HepG2 (cell line): ENCODE data around the gene CRK. TPM values are rescaled to one million over a fixed set of nuclear protein-coding genes. Genes with fewer than 3 reads are reported as not detected.

Source experiments
- ESRRA ChIP-seq: sonication (generic); formaldehyde crosslinking; IDR thresholded peaks from 2 replicates; pipeline ENCODE4 v1.5.1; 2020; ENCODE audit warnings: mild to moderate bottlenecking, low read depth, missing genetic modification reagents
- GABPB1 ChIP-seq: IDR thresholded peaks from 2 replicates; pipeline ENCODE4 v1.6.1; 2016; ENCODE audit warnings: mild to moderate bottlenecking, missing genetic modification reagents, moderate library complexity, missing compliant biosample characterization
- MIXL1 ChIP-seq: IDR thresholded peaks from 2 replicates; pipeline ENCODE4 v1.6.1; 2016
- NCOA1 ChIP-seq: sonication (generic); formaldehyde crosslinking; IDR thresholded peaks from 2 replicates; pipeline ENCODE4 v1.9.0; 2021; ENCODE audit warnings: missing genetic modification reagents
- ZNF101 ChIP-seq: sonication (generic); formaldehyde crosslinking; IDR thresholded peaks from 2 replicates; pipeline ENCODE4 v1.4.0; 2020; ENCODE audit warnings: mild to moderate bottlenecking, low read depth, missing genetic modification reagents, borderline replicate concordance
- ZZZ3 ChIP-seq: sonication (generic); formaldehyde crosslinking; IDR thresholded peaks from 2 replicates; pipeline ENCODE4 v1.4.0; 2020; ENCODE audit warnings: missing genetic modification reagents, mild to moderate bottlenecking, borderline replicate concordance
- polyA plus RNA-seq, 8 experiments: library from polyadenylated mRNA; depleted of rRNA in 3 of 8; stranded (reverse) in 7 of 8; unstranded in 1 of 8; fragments of >200 nt; fragmentation: Illumina TruSeq in 4 of 8; extraction: Trizol in 4 of 8; gene quantifications; 2 replicates each; pipeline versions ENCODE4 v1.2.1 to v1.2.3, GENCODE V29; 2011 to 2016; ENCODE audit warnings: low read depth in 4 of 8, missing spikeins in 1 of 8, mixed read lengths in 1 of 8; ENCODE audit not compliant: insufficient read depth in 1 of 8
- total RNA-seq, 5 experiments: library from RNA; depleted of rRNA; stranded (reverse); fragments of >200 nt; fragmentation: Illumina TruSeq; extraction: Trizol; gene quantifications; 2 replicates each; pipeline ENCODE4 v1.2.3, GENCODE V29; 2016; ENCODE audit warnings: low read depth in 1 of 5
- TF ChIP-seq, protein P1 (sequence below): fragments of 450-650 bp; IDR thresholded peaks from 2 replicates; pipeline ENCODE4 v1.6.1; 2017; ENCODE audit warnings: mild to moderate bottlenecking
- TF ChIP-seq, protein P2 (sequence below): IDR thresholded peaks from 2 replicates; pipeline ENCODE4 v1.6.1; 2016; ENCODE audit warnings: missing compliant biosample characterization, missing genetic modification reagents, borderline replicate concordance
- TF ChIP-seq, protein P3 (sequence below): sonication (generic); formaldehyde crosslinking; IDR thresholded peaks from 2 replicates; pipeline ENCODE4 v1.8.0; 2022; ENCODE audit warnings: missing genetic modification reagents, mild to moderate bottlenecking, moderate library complexity, borderline replicate concordance

Gene CRK
- total and polyA plus RNA-seq, 2 of the 13 experiments (the other 11 are each of a cell fraction or from before 2014, with no cell fraction given), result 47.4 to 54.2 TPM

DNA sequence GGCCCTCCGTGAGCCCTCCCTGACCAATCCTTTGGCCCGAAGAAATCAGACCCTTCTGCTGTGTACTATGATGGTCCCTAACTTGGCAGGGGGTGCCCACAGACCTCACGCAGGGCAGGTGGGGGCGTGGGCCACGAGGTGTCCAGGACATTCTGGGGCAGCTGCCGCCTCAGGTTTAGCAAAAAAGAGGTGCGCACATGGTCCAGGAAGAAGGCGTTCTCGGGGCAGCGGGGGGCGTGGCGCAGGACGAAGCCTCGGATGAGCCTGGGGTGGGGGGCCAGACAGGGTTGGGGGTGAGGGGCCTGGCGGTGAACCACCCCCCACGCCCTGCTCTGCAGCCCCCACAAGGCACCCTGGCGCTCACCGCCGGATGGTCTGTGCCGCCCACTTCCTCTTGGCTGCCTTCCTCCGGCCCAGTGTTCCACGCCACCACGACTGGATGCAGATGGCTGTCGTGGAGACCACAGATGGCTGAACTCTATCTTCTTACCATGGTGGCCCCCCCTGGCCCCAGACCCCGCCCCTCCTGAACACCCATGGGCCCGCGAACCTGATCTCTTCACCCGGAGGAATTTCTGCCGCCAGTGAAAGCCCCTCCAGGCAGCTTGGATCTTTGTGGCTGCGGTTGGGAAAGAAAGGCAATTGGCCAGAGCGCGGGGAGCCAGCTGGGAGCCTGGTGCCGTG lies 14.2 kb upstream of the CRK start (continued):
- TF ChIP-seq, protein P1, sequence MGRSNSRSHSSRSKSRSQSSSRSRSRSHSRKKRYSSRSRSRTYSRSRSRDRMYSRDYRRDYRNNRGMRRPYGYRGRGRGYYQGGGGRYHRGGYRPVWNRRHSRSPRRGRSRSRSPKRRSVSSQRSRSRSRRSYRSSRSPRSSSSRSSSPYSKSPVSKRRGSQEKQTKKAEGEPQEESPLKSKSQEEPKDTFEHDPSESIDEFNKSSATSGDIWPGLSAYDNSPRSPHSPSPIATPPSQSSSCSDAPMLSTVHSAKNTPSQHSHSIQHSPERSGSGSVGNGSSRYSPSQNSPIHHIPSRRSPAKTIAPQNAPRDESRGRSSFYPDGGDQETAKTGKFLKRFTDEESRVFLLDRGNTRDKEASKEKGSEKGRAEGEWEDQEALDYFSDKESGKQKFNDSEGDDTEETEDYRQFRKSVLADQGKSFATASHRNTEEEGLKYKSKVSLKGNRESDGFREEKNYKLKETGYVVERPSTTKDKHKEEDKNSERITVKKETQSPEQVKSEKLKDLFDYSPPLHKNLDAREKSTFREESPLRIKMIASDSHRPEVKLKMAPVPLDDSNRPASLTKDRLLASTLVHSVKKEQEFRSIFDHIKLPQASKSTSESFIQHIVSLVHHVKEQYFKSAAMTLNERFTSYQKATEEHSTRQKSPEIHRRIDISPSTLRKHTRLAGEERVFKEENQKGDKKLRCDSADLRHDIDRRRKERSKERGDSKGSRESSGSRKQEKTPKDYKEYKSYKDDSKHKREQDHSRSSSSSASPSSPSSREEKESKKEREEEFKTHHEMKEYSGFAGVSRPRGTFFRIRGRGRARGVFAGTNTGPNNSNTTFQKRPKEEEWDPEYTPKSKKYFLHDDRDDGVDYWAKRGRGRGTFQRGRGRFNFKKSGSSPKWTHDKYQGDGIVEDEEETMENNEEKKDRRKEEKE, result no peak
- no peak for TF ChIP-seq ESRRA (CRISPR knock-in tag)
- no peak for TF ChIP-seq ZNF101 (CRISPR knock-in tag)
- no peak for TF ChIP-seq MIXL1 (CRISPR knock-in tag)
- TF ChIP-seq ZZZ3 (CRISPR knock-in tag), result no peak
- no peak for TF ChIP-seq NCOA1 (CRISPR knock-in tag)
- TF ChIP-seq, protein P2, sequence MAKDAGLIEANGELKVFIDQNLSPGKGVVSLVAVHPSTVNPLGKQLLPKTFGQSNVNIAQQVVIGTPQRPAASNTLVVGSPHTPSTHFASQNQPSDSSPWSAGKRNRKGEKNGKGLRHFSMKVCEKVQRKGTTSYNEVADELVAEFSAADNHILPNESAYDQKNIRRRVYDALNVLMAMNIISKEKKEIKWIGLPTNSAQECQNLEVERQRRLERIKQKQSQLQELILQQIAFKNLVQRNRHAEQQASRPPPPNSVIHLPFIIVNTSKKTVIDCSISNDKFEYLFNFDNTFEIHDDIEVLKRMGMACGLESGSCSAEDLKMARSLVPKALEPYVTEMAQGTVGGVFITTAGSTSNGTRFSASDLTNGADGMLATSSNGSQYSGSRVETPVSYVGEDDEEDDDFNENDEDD (CRISPR knock-in tag), result no peak
- TF ChIP-seq, protein P3, sequence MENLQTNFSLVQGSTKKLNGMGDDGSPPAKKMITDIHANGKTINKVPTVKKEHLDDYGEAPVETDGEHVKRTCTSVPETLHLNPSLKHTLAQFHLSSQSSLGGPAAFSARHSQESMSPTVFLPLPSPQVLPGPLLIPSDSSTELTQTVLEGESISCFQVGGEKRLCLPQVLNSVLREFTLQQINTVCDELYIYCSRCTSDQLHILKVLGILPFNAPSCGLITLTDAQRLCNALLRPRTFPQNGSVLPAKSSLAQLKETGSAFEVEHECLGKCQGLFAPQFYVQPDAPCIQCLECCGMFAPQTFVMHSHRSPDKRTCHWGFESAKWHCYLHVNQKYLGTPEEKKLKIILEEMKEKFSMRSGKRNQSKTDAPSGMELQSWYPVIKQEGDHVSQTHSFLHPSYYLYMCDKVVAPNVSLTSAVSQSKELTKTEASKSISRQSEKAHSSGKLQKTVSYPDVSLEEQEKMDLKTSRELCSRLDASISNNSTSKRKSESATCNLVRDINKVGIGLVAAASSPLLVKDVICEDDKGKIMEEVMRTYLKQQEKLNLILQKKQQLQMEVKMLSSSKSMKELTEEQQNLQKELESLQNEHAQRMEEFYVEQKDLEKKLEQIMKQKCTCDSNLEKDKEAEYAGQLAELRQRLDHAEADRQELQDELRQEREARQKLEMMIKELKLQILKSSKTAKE (CRISPR knock-in tag), result no peak
- TF ChIP-seq GABPB1 (CRISPR knock-in tag), result no peak
